Measurements from ENCODE around the gene SHC4. TPM values are rescaled to one million over a fixed set of nuclear protein-coding genes. Genes with fewer than 3 reads are reported as not detected.

Gene SHC4
- total RNA-seq, 1 experiment from 2014 or later: 0.63 TPM

GRCh38 chr15:48904758-48905157 is 59.0 kb downstream of the SHC4 start:
- no peak for TF ChIP-seq ATF3 (CRISPR knock-in tag; conservative IDR thresholded peaks at IDR 0.05)
- no peak for TF ChIP-seq NR3C1 (CRISPR knock-in tag; conservative IDR thresholded peaks at IDR 0.05; ENCODE audit: low read depth)
- TF ChIP-seq CREM (CRISPR knock-in tag; IDR thresholded peaks at IDR 0.05): no peak
- TF ChIP-seq, protein P1, sequence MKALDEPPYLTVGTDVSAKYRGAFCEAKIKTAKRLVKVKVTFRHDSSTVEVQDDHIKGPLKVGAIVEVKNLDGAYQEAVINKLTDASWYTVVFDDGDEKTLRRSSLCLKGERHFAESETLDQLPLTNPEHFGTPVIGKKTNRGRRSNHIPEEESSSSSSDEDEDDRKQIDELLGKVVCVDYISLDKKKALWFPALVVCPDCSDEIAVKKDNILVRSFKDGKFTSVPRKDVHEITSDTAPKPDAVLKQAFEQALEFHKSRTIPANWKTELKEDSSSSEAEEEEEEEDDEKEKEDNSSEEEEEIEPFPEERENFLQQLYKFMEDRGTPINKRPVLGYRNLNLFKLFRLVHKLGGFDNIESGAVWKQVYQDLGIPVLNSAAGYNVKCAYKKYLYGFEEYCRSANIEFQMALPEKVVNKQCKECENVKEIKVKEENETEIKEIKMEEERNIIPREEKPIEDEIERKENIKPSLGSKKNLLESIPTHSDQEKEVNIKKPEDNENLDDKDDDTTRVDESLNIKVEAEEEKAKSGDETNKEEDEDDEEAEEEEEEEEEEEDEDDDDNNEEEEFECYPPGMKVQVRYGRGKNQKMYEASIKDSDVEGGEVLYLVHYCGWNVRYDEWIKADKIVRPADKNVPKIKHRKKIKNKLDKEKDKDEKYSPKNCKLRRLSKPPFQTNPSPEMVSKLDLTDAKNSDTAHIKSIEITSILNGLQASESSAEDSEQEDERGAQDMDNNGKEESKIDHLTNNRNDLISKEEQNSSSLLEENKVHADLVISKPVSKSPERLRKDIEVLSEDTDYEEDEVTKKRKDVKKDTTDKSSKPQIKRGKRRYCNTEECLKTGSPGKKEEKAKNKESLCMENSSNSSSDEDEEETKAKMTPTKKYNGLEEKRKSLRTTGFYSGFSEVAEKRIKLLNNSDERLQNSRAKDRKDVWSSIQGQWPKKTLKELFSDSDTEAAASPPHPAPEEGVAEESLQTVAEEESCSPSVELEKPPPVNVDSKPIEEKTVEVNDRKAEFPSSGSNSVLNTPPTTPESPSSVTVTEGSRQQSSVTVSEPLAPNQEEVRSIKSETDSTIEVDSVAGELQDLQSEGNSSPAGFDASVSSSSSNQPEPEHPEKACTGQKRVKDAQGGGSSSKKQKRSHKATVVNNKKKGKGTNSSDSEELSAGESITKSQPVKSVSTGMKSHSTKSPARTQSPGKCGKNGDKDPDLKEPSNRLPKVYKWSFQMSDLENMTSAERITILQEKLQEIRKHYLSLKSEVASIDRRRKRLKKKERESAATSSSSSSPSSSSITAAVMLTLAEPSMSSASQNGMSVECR (CRISPR knock-in tag; IDR thresholded peaks at IDR 0.05; ENCODE audit: borderline replicate concordance): no peak
- TF ChIP-seq TP53 (CRISPR knock-in tag; IDR thresholded peaks at IDR 0.05): no peak
- TF ChIP-seq ELF4 (CRISPR knock-in tag; IDR thresholded peaks at IDR 0.05; ENCODE audit: low read depth): no peak
- H3K27ac Mint-ChIP-seq: no peak overlapping the region
- ATAC-seq (no peak), DNase-seq (ENCODE audit: low spot score) (no peak)
- ChIA-PET CTCF (interaction anchor here (1.2 to 2.7 kb wide), 2 partner anchors 9 to 71 kb away, joined by 3 to 11 read pairs; no protein-coding TSS in a partner anchor), POLR2A (no interaction called here)
- H3K27me3 Mint-ChIP-seq (ENCODE audit: low read depth): no peaks in the 10 kb centered on the region
- no peaks in the 10 kb centered on the region for H3K36me3 Mint-ChIP-seq
- no peaks in the 10 kb centered on the region for H3K4me1 Mint-ChIP-seq
- H3K9me3 Mint-ChIP-seq: no peaks in the 10 kb centered on the region
- H3K4me3 Mint-ChIP-seq: no peak overlapping the region

DNA sequence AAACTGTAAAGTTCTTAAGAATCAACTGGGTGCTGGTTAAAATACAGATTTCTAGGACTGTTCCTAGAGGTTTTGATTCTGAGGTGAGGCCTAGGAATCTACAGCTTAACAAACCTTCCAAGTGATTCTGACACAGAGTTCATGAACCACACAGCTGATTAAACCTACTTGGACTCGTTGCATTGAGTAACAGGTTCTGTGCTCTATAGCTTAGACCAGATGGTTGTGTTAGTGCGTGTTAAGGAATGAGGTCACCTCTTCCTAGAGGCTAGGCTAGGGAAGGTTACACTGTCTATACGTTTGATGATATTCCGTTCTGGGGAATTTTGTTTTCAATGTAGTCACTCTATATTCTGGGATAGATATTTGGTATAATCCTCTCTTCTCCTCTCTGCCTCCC is 63.9 kb downstream of the SHC4 start:
- Mint-ChIP-seq H3K27ac (no peak overlapping the region), H3K27me3 (ENCODE audit: low read depth) (no peaks in the 10 kb centered on the region), H3K4me3 (no peak overlapping the region), H3K4me1 (peaks cover 17% of the 10 kb centered on the region), H3K36me3 (no peaks in the 10 kb centered on the region), H3K9me3 (no peaks in the 10 kb centered on the region)
- CTCF ChIA-PET: interaction anchor here (1.1 kb wide), 1 partner anchor 76 kb away, joined by 4 read pairs; no protein-coding TSS in a partner anchor
- DNase-seq (ENCODE audit: low spot score) (no peak), ATAC-seq (no peak)
- POLR2A ChIA-PET: no interaction called here
- no peak for TF ChIP-seq JUN (CRISPR knock-in tag; IDR thresholded peaks at IDR 0.05)
- TF ChIP-seq, protein P2, sequence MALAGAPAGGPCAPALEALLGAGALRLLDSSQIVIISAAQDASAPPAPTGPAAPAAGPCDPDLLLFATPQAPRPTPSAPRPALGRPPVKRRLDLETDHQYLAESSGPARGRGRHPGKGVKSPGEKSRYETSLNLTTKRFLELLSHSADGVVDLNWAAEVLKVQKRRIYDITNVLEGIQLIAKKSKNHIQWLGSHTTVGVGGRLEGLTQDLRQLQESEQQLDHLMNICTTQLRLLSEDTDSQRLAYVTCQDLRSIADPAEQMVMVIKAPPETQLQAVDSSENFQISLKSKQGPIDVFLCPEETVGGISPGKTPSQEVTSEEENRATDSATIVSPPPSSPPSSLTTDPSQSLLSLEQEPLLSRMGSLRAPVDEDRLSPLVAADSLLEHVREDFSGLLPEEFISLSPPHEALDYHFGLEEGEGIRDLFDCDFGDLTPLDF (CRISPR knock-in tag; IDR thresholded peaks at IDR 0.05): no peak
- no peak for TF ChIP-seq NFATC4 (CRISPR knock-in tag; IDR thresholded peaks at IDR 0.05)
- TF ChIP-seq, protein P3, sequence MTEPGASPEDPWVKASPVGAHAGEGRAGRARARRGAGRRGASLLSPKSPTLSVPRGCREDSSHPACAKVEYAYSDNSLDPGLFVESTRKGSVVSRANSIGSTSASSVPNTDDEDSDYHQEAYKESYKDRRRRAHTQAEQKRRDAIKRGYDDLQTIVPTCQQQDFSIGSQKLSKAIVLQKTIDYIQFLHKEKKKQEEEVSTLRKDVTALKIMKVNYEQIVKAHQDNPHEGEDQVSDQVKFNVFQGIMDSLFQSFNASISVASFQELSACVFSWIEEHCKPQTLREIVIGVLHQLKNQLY (CRISPR knock-in tag; IDR thresholded peaks at IDR 0.05): no peak
- no peak for TF ChIP-seq ATF3 (CRISPR knock-in tag; conservative IDR thresholded peaks at IDR 0.05)

GRCh38 chr15:48898446-48898845 is 65.3 kb downstream of the SHC4 start:
- Mint-ChIP-seq H3K4me3 (no peak overlapping the region), H3K36me3 (no peaks in the 10 kb centered on the region), H3K9me3 (no peaks in the 10 kb centered on the region), H3K27ac (no peak overlapping the region), H3K4me1 (peaks cover 17% of the 10 kb centered on the region), H3K27me3 (ENCODE audit: low read depth) (no peaks in the 10 kb centered on the region)
- ChIA-PET CTCF (interaction anchor here (0.6 to 0.7 kb wide), 2 partner anchors 8 to 77 kb away, joined by 3 read pairs; no protein-coding TSS in a partner anchor), POLR2A (no interaction called here)
- TF ChIP-seq ATF1 (CRISPR knock-in tag; IDR thresholded peaks at IDR 0.05) (no peak), JAZF1 (CRISPR knock-in tag; IDR thresholded peaks at IDR 0.05) (no peak), ESRRA (CRISPR knock-in tag; IDR thresholded peaks at IDR 0.05; ENCODE audit: borderline replicate concordance) (no peak), MYBL2 (CRISPR knock-in tag; IDR thresholded peaks at IDR 0.05) (no peak), TP53 (CRISPR knock-in tag; IDR thresholded peaks at IDR 0.05) (no peak)
- TF ChIP-seq, protein P1 (CRISPR knock-in tag; IDR thresholded peaks at IDR 0.05; ENCODE audit: borderline replicate concordance): no peak
- TF ChIP-seq, protein P3 (CRISPR knock-in tag; IDR thresholded peaks at IDR 0.05): no peak
- DNase-seq (ENCODE audit: low spot score) (no peak), ATAC-seq (no peak)
